IMR-90 (cell line): ENCODE measurements around the gene IMMP1L. TPM values are rescaled to one million over a fixed set of nuclear protein-coding genes. Genes with fewer than 3 reads are reported as not detected.

Experiments used
- ATAC-seq: fragments of 200-7000 bp; cut with Tn5 transposase; 2 replicates; pipeline ENCODE4 v1.9.1; 2020; ENCODE audit warnings: low read depth, mild to moderate bottlenecking, moderate library complexity
- BruUV-seq: library from RNA; stranded (reverse); fragments of 400-500 nt; replicated peaks from 2 replicates; lab custom pipeline; 2021; lab: Mats Ljungman, UMichigan
- CTCF ChIA-PET: fragments of 300-600 bp; formaldehyde crosslinking; extraction: SDS; loops from one replicate; lab custom pipeline; 2021; ENCODE audit warnings: antibody characterized with exemption; lab: Yijun Ruan, JAX
- POLR2A ChIA-PET: fragments of 300-600 bp; sonication (Branson Sonifier 250); formaldehyde crosslinking; loops from one replicate; lab custom pipeline; 2022; ENCODE audit warnings: antibody characterized with exemption; ENCODE audit not compliant: unreplicated experiment; lab: Charles Lee
- DNase-seq: peaks from one replicate; pipeline ENCODE4 v3.0.0; 2013
- H2AFZ ChIP-seq: replicated peaks from 2 replicates; pipeline ENCODE3; 2013; ENCODE audit warnings: low read length, mild to moderate bottlenecking; ENCODE audit not compliant: poor library complexity
- H2AK5ac ChIP-seq: 2 replicates; pipeline ENCODE4 v1.6.1; 2013; ENCODE audit warnings: low read depth, low read length, inconsistent platforms
- H2AK9ac ChIP-seq: replicated peaks from 2 replicates; pipeline ENCODE3; 2013; ENCODE audit warnings: mild to moderate bottlenecking, low read depth, low read length, moderate library complexity; ENCODE audit not compliant: poor library complexity
- H2BK120ac ChIP-seq: 2 replicates; pipeline ENCODE4 v1.6.1; 2013; ENCODE audit warnings: low read depth, low read length, inconsistent platforms
- H2BK15ac ChIP-seq: 3 replicates; pipeline ENCODE4 v1.6.1; 2013; ENCODE audit warnings: low read depth, low read length, inconsistent platforms
- H2BK20ac ChIP-seq: 2 replicates; pipeline ENCODE4 v1.6.1; 2013; ENCODE audit warnings: low read depth, mild to moderate bottlenecking, inconsistent platforms, low read length, moderate library complexity
- H2BK5ac ChIP-seq: 2 replicates; pipeline ENCODE4 v1.6.1; 2013; ENCODE audit warnings: mild to moderate bottlenecking, low read depth, low read length, inconsistent platforms; ENCODE audit not compliant: poor library complexity, severe bottlenecking
- H3K14ac ChIP-seq: replicated peaks from 2 replicates; pipeline ENCODE4 v1.6.1; 2013; ENCODE audit warnings: low read depth, low read length, inconsistent platforms
- H3K18ac ChIP-seq: 2 replicates; pipeline ENCODE4 v1.6.1; 2013; ENCODE audit warnings: low read depth, low read length, control low read depth
- H3K23ac ChIP-seq: 2 replicates; pipeline ENCODE4 v1.6.1; 2013; ENCODE audit warnings: low read depth, low read length, inconsistent platforms
- H3K27ac ChIP-seq: 2 replicates; pipeline ENCODE4 v1.5.1; 2013; ENCODE audit warnings: mild to moderate bottlenecking, control low read depth, low read length; ENCODE audit not compliant: insufficient read depth
- H3K27me3 ChIP-seq: 2 replicates; pipeline ENCODE4 v1.6.1; 2013; ENCODE audit warnings: low read length; ENCODE audit not compliant: control insufficient read depth, insufficient read depth
- H3K36me3 ChIP-seq: 2 replicates; pipeline ENCODE4 v1.6.1; 2013; ENCODE audit warnings: low read length, mixed read lengths; ENCODE audit not compliant: control insufficient read depth, insufficient read depth
- H3K4ac ChIP-seq: 2 replicates; pipeline ENCODE4 v1.6.1; 2013; ENCODE audit warnings: low read depth, low read length, inconsistent platforms
- H3K4me1 ChIP-seq: 2 replicates; pipeline ENCODE4 v1.6.1; 2013; ENCODE audit warnings: low read length, mixed read lengths; ENCODE audit not compliant: control insufficient read depth, insufficient read depth
- H3K4me2 ChIP-seq: 2 replicates; pipeline ENCODE4 v1.6.1; 2013; ENCODE audit warnings: low read depth, mild to moderate bottlenecking, control low read depth, low read length, moderate library complexity
- H3K4me3 ChIP-seq: 2 replicates; pipeline ENCODE4 v1.5.1; 2013; ENCODE audit warnings: low read depth, mild to moderate bottlenecking, control low read depth, low read length, moderate library complexity; ENCODE audit not compliant: insufficient read depth
- H3K56ac ChIP-seq: 2 replicates; pipeline ENCODE4 v1.6.1; 2013; ENCODE audit warnings: low read length, inconsistent platforms; ENCODE audit not compliant: insufficient read depth; ENCODE audit errors: extremely low read depth
- H3K79me1 ChIP-seq, 2 experiments: 2 replicates each; pipeline ENCODE4 v1.6.1; 2013; ENCODE audit warnings: low read length in 2 of 2, inconsistent platforms in 1 of 2, low read depth in 1 of 2
- H3K9ac ChIP-seq: 2 replicates; pipeline ENCODE4 v1.6.1; 2013; ENCODE audit warnings: low read depth, low read length, control low read depth
- H3K9me1 ChIP-seq: 2 replicates; pipeline ENCODE4 v1.6.1; 2013; ENCODE audit warnings: low read length, inconsistent platforms; ENCODE audit not compliant: insufficient read depth
- H3K9me3 ChIP-seq: 2 replicates; pipeline ENCODE4 v1.6.1; 2013; ENCODE audit warnings: low read length; ENCODE audit not compliant: control insufficient read depth, insufficient read depth
- H4K20me1 ChIP-seq: 2 replicates; pipeline ENCODE4 v1.6.1; 2013; ENCODE audit warnings: low read length, inconsistent platforms; ENCODE audit not compliant: insufficient read depth
- H4K5ac ChIP-seq: 2 replicates; pipeline ENCODE4 v1.6.1; 2013; ENCODE audit warnings: mild to moderate bottlenecking, low read depth, low read length, control low read depth
- H4K8ac ChIP-seq, 2 experiments: 2 replicates each; pipeline ENCODE4 v1.6.1; 2013; ENCODE audit warnings: low read depth in 2 of 2, low read length in 2 of 2, control low read depth in 1 of 2, inconsistent platforms in 1 of 2
- H4K91ac ChIP-seq: 2 replicates; pipeline ENCODE4 v1.6.1; 2013; ENCODE audit warnings: low read depth, low read length, inconsistent platforms; ENCODE audit not compliant: insufficient read depth
- BHLHE40 ChIP-seq: fragments of 150-350 bp; IDR thresholded peaks from 2 replicates; pipeline ENCODE4 v1.6.1; 2016; ENCODE audit warnings: mild to moderate bottlenecking, low read depth, low read length
- CEBPB ChIP-seq: IDR thresholded peaks from 2 replicates; pipeline ENCODE4 v1.6.1; 2012; ENCODE audit warnings: low read depth, low read length, improper control_type of control experiment
- CHD1 ChIP-seq: IDR thresholded peaks from 2 replicates; pipeline ENCODE4 v1.6.1; 2012; ENCODE audit warnings: low read depth, low read length, improper control_type of control experiment
- CTCF ChIP-seq: conservative IDR thresholded peaks from 2 replicates; pipeline ENCODE4 v1.5.1; 2012; ENCODE audit warnings: mild to moderate bottlenecking, low read depth, low read length, improper control_type of control experiment
- ELK1 ChIP-seq: fragments of 150-350 bp; IDR thresholded peaks from 2 replicates; pipeline ENCODE4 v1.6.1; 2016; ENCODE audit warnings: low read depth, mild to moderate bottlenecking, low read length, moderate library complexity, borderline replicate concordance
- FOS ChIP-seq: fragments of 150-350 bp; IDR thresholded peaks from 2 replicates; pipeline ENCODE4 v1.6.1; 2016; ENCODE audit warnings: low read depth, low read length
- MAFK ChIP-seq: IDR thresholded peaks from 2 replicates; pipeline ENCODE4 v1.6.1; 2012; ENCODE audit warnings: low read depth, low read length, improper control_type of control experiment
- MAZ ChIP-seq: IDR thresholded peaks from 2 replicates; pipeline ENCODE4 v1.6.1; 2012; ENCODE audit warnings: low read depth, mild to moderate bottlenecking, low read length, improper control_type of control experiment, moderate library complexity, borderline replicate concordance
- MXI1 ChIP-seq: IDR thresholded peaks from 2 replicates; pipeline ENCODE4 v1.6.1; 2012; ENCODE audit warnings: low read depth, mild to moderate bottlenecking, low read length, moderate library complexity, borderline replicate concordance
- NFE2L2 ChIP-seq: fragments of 150-350 bp; IDR thresholded peaks from 2 replicates; pipeline ENCODE4 v1.6.1; 2016; ENCODE audit warnings: low read depth, mild to moderate bottlenecking, low read length
- POLR2A ChIP-seq: IDR thresholded peaks from 2 replicates; pipeline ENCODE4 v1.6.1; 2012; ENCODE audit warnings: mild to moderate bottlenecking, low read depth, low read length
- RAD21 ChIP-seq: IDR thresholded peaks from 2 replicates; pipeline ENCODE4 v1.6.1; 2012; ENCODE audit warnings: low read length, improper control_type of control experiment
- RCOR1 ChIP-seq: IDR thresholded peaks from 2 replicates; pipeline ENCODE4 v1.6.1; 2012; ENCODE audit warnings: mild to moderate bottlenecking, low read length, improper control_type of control experiment; ENCODE audit not compliant: insufficient replicate concordance
- RFX5 ChIP-seq: IDR thresholded peaks from 2 replicates; pipeline ENCODE4 v1.8.0; 2012; ENCODE audit warnings: low read depth, mild to moderate bottlenecking, low read length, moderate library complexity
- SMC3 ChIP-seq: fragments of 150-350 bp; IDR thresholded peaks from 2 replicates; pipeline ENCODE4 v1.6.1; 2016; ENCODE audit warnings: low read depth, mild to moderate bottlenecking, antibody characterized with exemption, low read length, moderate library complexity
- USF2 ChIP-seq: fragments of 150-350 bp; IDR thresholded peaks from 2 replicates; pipeline ENCODE4 v1.6.1; 2017; ENCODE audit warnings: mild to moderate bottlenecking, antibody characterized with exemption, low read length, low read depth
- WGBS, 2 experiments: methylation state at CpG; one replicate each; pipeline versions ENCODE4 v1.1.5 to v1.1.7; 2013; ENCODE audit warnings: missing lambda C conversion rate in 2 of 2; ENCODE audit not compliant: insufficient read length in 1 of 2; ENCODE audit errors: extremely low coverage in 2 of 2; 5-methylcytosine and 5-hydroxymethylcytosine counted together
- dilution Hi-C: fragments of 300-500 bp; cut with HindIII; formaldehyde crosslinking; loops from one replicate; pipeline ENCODE4 v1.14.3; 2018; ENCODE audit warnings: low sequenced_read_pairs; ENCODE audit not compliant: unreplicated experiment
- in situ Hi-C: fragments of 300-500 bp; cut with MboI; formaldehyde crosslinking; loops from 3 replicates; pipeline ENCODE4 v1.14.3; 2019; ENCODE audit warnings: low sequenced_read_pairs, inconsistent platforms, mixed read lengths
- intact Hi-C: fragments of 100-400 bp; cut with micrococcal nuclease; formaldehyde crosslinking; loops from 2 replicates; pipeline ENCODE4 v1.10.0; 2022
- polyA plus RNA-seq, 3 experiments: library from polyadenylated mRNA; depleted of rRNA; stranded (reverse); fragments of >200 nt; gene quantifications; 2 replicates each; pipeline ENCODE4 v1.2.3, GENCODE V29; 2012; ENCODE audit warnings: low replicate concordance in 1 of 3
- total RNA-seq: library from RNA; depleted of rRNA; stranded (reverse); fragments of >200 nt; gene quantifications from 2 replicates; pipeline ENCODE4 v1.2.3, GENCODE V29; 2012

The IMMP1L gene
- total and polyA plus RNA-seq, 2 of the 4 experiments (the other 2 are of a cell fraction): 5.0 to 10.7 TPM

GRCh38 chr11:31450841-31451240, 58.6 kb downstream of the IMMP1L start:
- no TSS peak for BruUV-seq
- ATAC-seq: no peak
- WGBS, 2 experiments: no CpG with 5 or more reads among the region's 1 CpG
- H3K9me3 ChIP-seq: no peaks in the 10 kb centered on the region
- H3K14ac ChIP-seq: no peak overlapping the region
- no peak overlapping the region for H4K8ac ChIP-seq
- no peak overlapping the region for H3K4ac ChIP-seq
- no peaks in the 10 kb centered on the region for H3K9me1 ChIP-seq
- H3K27me3 ChIP-seq: no peaks in the 10 kb centered on the region
- intact Hi-C loops: no loop called here
- no peak for DNase-seq
- no peaks in the 10 kb centered on the region for H4K20me1 ChIP-seq
- in situ Hi-C loops: no loop called here
- H2BK20ac ChIP-seq: no peak overlapping the region
- no peak overlapping the region for H2AK5ac ChIP-seq
- H2AFZ ChIP-seq: no peak overlapping the region
- H3K27ac ChIP-seq: no peak overlapping the region
- POLR2A ChIA-PET: no interaction called here
- no peak overlapping the region for H2BK5ac ChIP-seq
- H3K79me1 ChIP-seq: no peaks in the 10 kb centered on the region
- no peak overlapping the region for H2BK120ac ChIP-seq
- dilution Hi-C loops: no loop called here
- H3K36me3 ChIP-seq: no peaks in the 10 kb centered on the region
- no peak overlapping the region for H2AK9ac ChIP-seq
- H3K4me2 ChIP-seq: no peak overlapping the region
- no peak overlapping the region for H3K18ac ChIP-seq
- TF ChIP-seq CHD1 (no peak), RFX5 (no peak), MXI1 (no peak), FOS (no peak), USF2 (no peak), CTCF (no peak), MAZ (no peak), BHLHE40 (no peak), SMC3 (no peak), CEBPB (no peak), POLR2A (no peak), RCOR1 (no peak), RAD21 (no peak), NFE2L2 (no peak), MAFK (no peak), ELK1 (no peak)
- no peak overlapping the region for H3K4me3 ChIP-seq
- H4K5ac ChIP-seq: no peak overlapping the region
- no peak overlapping the region for H4K91ac ChIP-seq
- no peak overlapping the region for H2BK15ac ChIP-seq
- H3K23ac ChIP-seq: no peak overlapping the region
- H3K4me1 ChIP-seq: no peaks in the 10 kb centered on the region; the same call in 1 of the 2 replicates
- no peak overlapping the region for H3K9ac ChIP-seq
- H3K56ac ChIP-seq: no peak overlapping the region
- CTCF ChIA-PET: no interaction called here
